ENCODE measurements around the gene DNAH7. TPM values are rescaled to one million over a fixed set of nuclear protein-coding genes. Genes with fewer than 3 reads are reported as not detected.

The DNAH7 gene
- total and polyA plus RNA-seq, 2 of the 13 experiments (the other 11 are each of a cell fraction or from before 2014, with no cell fraction given): 0.09 TPM; not detected in 1

GRCh38 chr2:196068271-196069209, at the start of gene DNAH7 (continued):
- TF ChIP-seq, protein P1, sequence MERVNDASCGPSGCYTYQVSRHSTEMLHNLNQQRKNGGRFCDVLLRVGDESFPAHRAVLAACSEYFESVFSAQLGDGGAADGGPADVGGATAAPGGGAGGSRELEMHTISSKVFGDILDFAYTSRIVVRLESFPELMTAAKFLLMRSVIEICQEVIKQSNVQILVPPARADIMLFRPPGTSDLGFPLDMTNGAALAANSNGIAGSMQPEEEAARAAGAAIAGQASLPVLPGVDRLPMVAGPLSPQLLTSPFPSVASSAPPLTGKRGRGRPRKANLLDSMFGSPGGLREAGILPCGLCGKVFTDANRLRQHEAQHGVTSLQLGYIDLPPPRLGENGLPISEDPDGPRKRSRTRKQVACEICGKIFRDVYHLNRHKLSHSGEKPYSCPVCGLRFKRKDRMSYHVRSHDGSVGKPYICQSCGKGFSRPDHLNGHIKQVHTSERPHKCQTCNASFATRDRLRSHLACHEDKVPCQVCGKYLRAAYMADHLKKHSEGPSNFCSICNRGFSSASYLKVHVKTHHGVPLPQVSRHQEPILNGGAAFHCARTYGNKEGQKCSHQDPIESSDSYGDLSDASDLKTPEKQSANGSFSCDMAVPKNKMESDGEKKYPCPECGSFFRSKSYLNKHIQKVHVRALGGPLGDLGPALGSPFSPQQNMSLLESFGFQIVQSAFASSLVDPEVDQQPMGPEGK (CRISPR knock-in tag; IDR thresholded peaks at IDR 0.05): peak; percentile 67
- TF ChIP-seq PCBP1 (IDR thresholded peaks at IDR 0.05; ENCODE audit: borderline replicate concordance, low read depth, low read length) (no peak), RCOR2 (CRISPR knock-in tag; IDR thresholded peaks at IDR 0.05) (no peak), ZNF280B (CRISPR knock-in tag; IDR thresholded peaks at IDR 0.05; ENCODE audit: borderline replicate concordance) (peak; percentile 82; the same call in 1 of the 2 replicates), NR2C2 (CRISPR knock-in tag; IDR thresholded peaks at IDR 0.05; ENCODE audit: borderline replicate concordance) (peak; percentile 61; the same call in 1 of the 2 replicates), ZNF710 (CRISPR knock-in tag; IDR thresholded peaks at IDR 0.05; ENCODE audit: borderline replicate concordance) (no peak), ZSCAN25 (CRISPR knock-in tag; IDR thresholded peaks at IDR 0.05) (no peak; the same call in 1 of the 2 replicates), XBP1 (CRISPR knock-in tag; IDR thresholded peaks at IDR 0.05) (no peak), GZF1 (CRISPR knock-in tag; IDR thresholded peaks at IDR 0.05) (0 out of 2 replicates have a peak, but pooled peaks have one; percentile 21), ZNF556 (CRISPR knock-in tag; IDR thresholded peaks at IDR 0.05; ENCODE audit: borderline replicate concordance) (peak; percentile 88), ZNF547 (CRISPR knock-in tag; IDR thresholded peaks at IDR 0.05) (peak; percentile 95), ZNF260 (CRISPR knock-in tag; IDR thresholded peaks at IDR 0.05; ENCODE audit: borderline replicate concordance, low read depth) (no peak), PCBP2 (optimal IDR thresholded peaks at IDR 0.05; ENCODE audit: low read depth, low read length, poor library complexity, severe bottlenecking) (no peak), ZNF788 (CRISPR knock-in tag; IDR thresholded peaks at IDR 0.05; ENCODE audit: borderline replicate concordance) (peak; percentile 65; the same call in 1 of the 2 replicates), HNRNPK (IDR thresholded peaks at IDR 0.05; ENCODE audit: low read depth, low read length, poor library complexity, severe bottlenecking) (no peak), ZNF383 (CRISPR knock-in tag; IDR thresholded peaks at IDR 0.05; ENCODE audit: borderline replicate concordance) (no peak), PHF5A (CRISPR knock-in tag; IDR thresholded peaks at IDR 0.05; ENCODE audit: low read depth, unreplicated experiment) (peak; percentile 51), CREB1 (IDR thresholded peaks at IDR 0.05) (no peak), CREB1 (CRISPR knock-in tag; IDR thresholded peaks at IDR 0.05) (no peak)
- TF ChIP-seq, protein P2, sequence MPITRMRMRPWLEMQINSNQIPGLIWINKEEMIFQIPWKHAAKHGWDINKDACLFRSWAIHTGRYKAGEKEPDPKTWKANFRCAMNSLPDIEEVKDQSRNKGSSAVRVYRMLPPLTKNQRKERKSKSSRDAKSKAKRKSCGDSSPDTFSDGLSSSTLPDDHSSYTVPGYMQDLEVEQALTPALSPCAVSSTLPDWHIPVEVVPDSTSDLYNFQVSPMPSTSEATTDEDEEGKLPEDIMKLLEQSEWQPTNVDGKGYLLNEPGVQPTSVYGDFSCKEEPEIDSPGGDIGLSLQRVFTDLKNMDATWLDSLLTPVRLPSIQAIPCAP (CRISPR knock-in tag; IDR thresholded peaks at IDR 0.05; ENCODE audit: low read depth): 0 out of 2 replicates have a peak, but pooled peaks have one; percentile 50

Data from HepG2 (cell line).